HepG2 (cell line): ENCODE results near the gene RIMBP2. TPM values are rescaled to one million over a fixed set of nuclear protein-coding genes. Genes with fewer than 3 reads are reported as not detected.

Source experiments
- ATAC-seq: fragments of 200-7000 bp; cut with Tn5 transposase; 3 replicates; pipeline ENCODE4 v1.9.1; 2020; ENCODE audit warnings: mild to moderate bottlenecking, moderate library complexity
- BruUV-seq: library from RNA; stranded (reverse); fragments of 400-500 nt; replicated peaks from 2 replicates; lab custom pipeline; 2021; lab: Mats Ljungman, UMichigan
- CTCF ChIA-PET: fragments of 300-600 bp; formaldehyde crosslinking; extraction: SDS; loops from one replicate; lab custom pipeline; 2021; ENCODE audit warnings: low total read pairs, inconsistent platforms, low intra/inter-chr PET ratio; lab: Yijun Ruan, JAX
- POLR2A ChIA-PET: fragments of 350-600 bp; sonication (Branson Sonifier 250); formaldehyde crosslinking; loops from one replicate; lab custom pipeline; 2020; ENCODE audit warnings: antibody characterized with exemption, inconsistent platforms; lab: Yijun Ruan, JAX
- DNase-seq: peaks from one replicate; pipeline ENCODE4 v3.0.0-alpha.2; 2015; ENCODE audit warnings: low spot score
- FAIRE-seq: peaks from 3 replicates; lab custom pipeline; 2011; peaks lifted over from hg19 to GRCh38; lab: Jason Lieb, UNC
- H2AFZ ChIP-seq: one replicate; pipeline ENCODE4 v1.6.1; 2011; ENCODE audit warnings: low read length, inconsistent platforms
- H3K27ac ChIP-seq: fragments of 300-600 bp; 3 replicates; pipeline ENCODE4 v1.8.0; 2011; ENCODE audit warnings: mixed run types, mild to moderate bottlenecking, mixed read lengths, low read length, inconsistent platforms; ENCODE audit not compliant: insufficient read depth; ENCODE audit errors: extremely low read length
- H3K27me3 ChIP-seq, 2 experiments: fragments of 200-600 bp in 1 of 2; 2 replicates in 1 of 2; 3 replicates in 1 of 2; pipeline versions ENCODE4 v1.6.0 to v1.8.0; 2011; ENCODE audit warnings: low read length in 2 of 2, mild to moderate bottlenecking in 2 of 2, moderate library complexity in 2 of 2, inconsistent platforms in 1 of 2; ENCODE audit not compliant: insufficient read depth in 2 of 2, control insufficient read depth in 1 of 2
- H3K36me3 ChIP-seq, 2 experiments: fragments of 200-600 bp in 1 of 2; replicated peaks in 1 of 2; 2 replicates in 1 of 2; 3 replicates in 1 of 2; pipeline versions ENCODE4 v1.5.1 to v1.8.0; 2011; ENCODE audit warnings: low read length in 2 of 2, inconsistent platforms in 1 of 2; ENCODE audit not compliant: insufficient read depth in 2 of 2, control insufficient read depth in 1 of 2
- H3K4me1 ChIP-seq: 2 replicates; pipeline ENCODE4 v1.5.1; 2012; ENCODE audit warnings: low read length, inconsistent platforms; ENCODE audit not compliant: insufficient read depth
- H3K4me2 ChIP-seq: 2 replicates; pipeline ENCODE4 v1.6.0; 2011; ENCODE audit warnings: low read depth, low read length, inconsistent platforms
- H3K4me3 ChIP-seq, 3 experiments: fragments of 200-600 bp in 1 of 3; sonication (generic), shearing (Covaris generic) in 1 of 3; replicated peaks in 1 of 3; 2 replicates each; pipeline ENCODE4 v1.5.1; 2011 to 2016; ENCODE audit warnings: low read length in 3 of 3, inconsistent platforms in 2 of 3, low read depth in 2 of 3, mild to moderate bottlenecking in 2 of 3, control low read depth in 1 of 3, mixed read lengths in 1 of 3; ENCODE audit not compliant: insufficient read depth in 1 of 3
- H3K79me2 ChIP-seq: one replicate; pipeline ENCODE4 v1.6.1; 2011; ENCODE audit warnings: low read length, inconsistent platforms; ENCODE audit not compliant: insufficient read depth
- H3K9ac ChIP-seq: 2 replicates; pipeline ENCODE4 v1.6.0; 2011; ENCODE audit warnings: mild to moderate bottlenecking, low read depth, low read length, inconsistent platforms; ENCODE audit not compliant: insufficient read depth
- H3K9me3 ChIP-seq: 2 replicates; pipeline ENCODE4 v1.5.1; 2012; ENCODE audit warnings: mild to moderate bottlenecking, low read length
- H4K20me1 ChIP-seq: 2 replicates; pipeline ENCODE4 v1.6.0; 2011; ENCODE audit warnings: inconsistent platforms, mild to moderate bottlenecking, low read length, moderate library complexity; ENCODE audit not compliant: insufficient read depth
- BRF2 ChIP-seq: sonication (generic); formaldehyde crosslinking; IDR thresholded peaks from 2 replicates; pipeline ENCODE4 v1.8.1; 2022; ENCODE audit warnings: mild to moderate bottlenecking, missing genetic modification reagents
- DPF2 ChIP-seq: sonication (generic); formaldehyde crosslinking; IDR thresholded peaks from 2 replicates; pipeline ENCODE4 v1.4.0; 2020; ENCODE audit warnings: mild to moderate bottlenecking, low read depth, missing genetic modification reagents, borderline replicate concordance
- FOXO1 ChIP-seq: sonication (generic); formaldehyde crosslinking; IDR thresholded peaks from 2 replicates; pipeline ENCODE4 v1.4.0; 2020; ENCODE audit warnings: missing genetic modification reagents
- IRX3 ChIP-seq: sonication (generic); formaldehyde crosslinking; IDR thresholded peaks from 2 replicates; pipeline ENCODE4 v1.8.1; 2023; ENCODE audit warnings: mild to moderate bottlenecking, low read depth, missing genetic modification reagents, borderline replicate concordance
- JUND ChIP-seq: sonication (generic); formaldehyde crosslinking; IDR thresholded peaks from 2 replicates; pipeline ENCODE4 v1.8.0; 2022; ENCODE audit warnings: mild to moderate bottlenecking, missing genetic modification reagents
- NFIB ChIP-seq: sonication (generic); formaldehyde crosslinking; IDR thresholded peaks from 2 replicates; pipeline ENCODE4 v1.9.0; 2021; ENCODE audit warnings: missing genetic modification reagents, mild to moderate bottlenecking, borderline replicate concordance
- NFYB ChIP-seq: sonication (generic); formaldehyde crosslinking; IDR thresholded peaks from 2 replicates; pipeline ENCODE4 v1.4.0; 2020; ENCODE audit warnings: missing genetic modification reagents
- NONO ChIP-seq, 2 experiments: fragments of 450-650 bp in 1 of 2; sonication (generic) in 1 of 2; formaldehyde crosslinking in 1 of 2; IDR thresholded peaks in 1 of 2; conservative IDR thresholded peaks in 1 of 2; 2 replicates each; pipeline versions ENCODE4 v1.6.1 to v1.8.0; 2017 to 2022; ENCODE audit warnings: mild to moderate bottlenecking in 1 of 2, missing genetic modification reagents in 1 of 2, moderate library complexity in 1 of 2
- REXO4 ChIP-seq: sonication (generic); formaldehyde crosslinking; IDR thresholded peaks from 2 replicates; pipeline ENCODE4 v1.8.0; 2022; ENCODE audit warnings: missing genetic modification reagents, mild to moderate bottlenecking, borderline replicate concordance
- SIX4 ChIP-seq: sonication (generic); formaldehyde crosslinking; IDR thresholded peaks from 2 replicates; pipeline ENCODE4 v1.4.0; 2020; ENCODE audit warnings: missing genetic modification reagents
- TRAFD1 ChIP-seq: sonication (generic); formaldehyde crosslinking; IDR thresholded peaks from 2 replicates; pipeline ENCODE4 v1.5.1; 2020; ENCODE audit warnings: missing genetic modification reagents, mild to moderate bottlenecking, borderline replicate concordance
- ZFP36L2 ChIP-seq: sonication (generic); formaldehyde crosslinking; IDR thresholded peaks from 2 replicates; pipeline ENCODE4 v1.4.0; 2020; ENCODE audit warnings: missing genetic modification reagents
- ZNF121 ChIP-seq: sonication (generic); formaldehyde crosslinking; IDR thresholded peaks from 2 replicates; pipeline ENCODE4 v1.5.0; 2020; ENCODE audit warnings: mild to moderate bottlenecking, missing genetic modification reagents
- ZNF512B ChIP-seq: sonication (generic); formaldehyde crosslinking; IDR thresholded peaks from 2 replicates; pipeline ENCODE4 v1.5.1; 2020; ENCODE audit warnings: missing genetic modification reagents, mild to moderate bottlenecking, borderline replicate concordance
- ZNF563 ChIP-seq: sonication (generic); formaldehyde crosslinking; IDR thresholded peaks from 2 replicates; pipeline ENCODE4 v1.8.0; 2022; ENCODE audit warnings: mild to moderate bottlenecking, moderate library complexity, missing genetic modification reagents
- ZNF570 ChIP-seq: sonication (generic); formaldehyde crosslinking; IDR thresholded peaks from 2 replicates; pipeline ENCODE4 v1.4.0; 2020; ENCODE audit warnings: mild to moderate bottlenecking, missing genetic modification reagents, borderline replicate concordance
- ZNF616 ChIP-seq: sonication (generic); formaldehyde crosslinking; IDR thresholded peaks from 2 replicates; pipeline ENCODE4 v1.5.0; 2020; ENCODE audit warnings: low read depth, mild to moderate bottlenecking, missing genetic modification reagents
- WGBS: methylation state at CpG from one replicate; pipeline ENCODE4 v1.1.6; 2017; ENCODE audit warnings: low lambda C conversion rate; 5-methylcytosine and 5-hydroxymethylcytosine counted together
- in situ Hi-C: cut with HindIII; loops from 2 replicates; pipeline ENCODE4 v1.10.0; 2017; ENCODE audit warnings: low pct_unique_long_range_greater_than_20kb; ENCODE audit not compliant: extremely low pct_ligation_motif_present
- intact Hi-C: fragments of 100-400 bp; cut with micrococcal nuclease; formaldehyde crosslinking; loops from one replicate; pipeline ENCODE4 v1.10.0; 2022; ENCODE audit not compliant: unreplicated experiment
- polyA plus RNA-seq, 8 experiments: library from polyadenylated mRNA; depleted of rRNA in 3 of 8; stranded (reverse) in 7 of 8; unstranded in 1 of 8; fragments of >200 nt; fragmentation: Illumina TruSeq in 4 of 8; extraction: Trizol in 4 of 8; gene quantifications; 2 replicates each; pipeline versions ENCODE4 v1.2.1 to v1.2.3, GENCODE V29; 2011 to 2016; ENCODE audit warnings: low read depth in 4 of 8, missing spikeins in 1 of 8, mixed read lengths in 1 of 8; ENCODE audit not compliant: insufficient read depth in 1 of 8
- total RNA-seq, 5 experiments: library from RNA; depleted of rRNA; stranded (reverse); fragments of >200 nt; fragmentation: Illumina TruSeq; extraction: Trizol; gene quantifications; 2 replicates each; pipeline ENCODE4 v1.2.3, GENCODE V29; 2016; ENCODE audit warnings: low read depth in 1 of 5

Gene RIMBP2
- total and polyA plus RNA-seq, 2 of the 13 experiments (the other 11 are each of a cell fraction or from before 2014, with no cell fraction given) = 0.03 TPM; not detected in 1

GRCh38 chr12:130705178-130705822 is 10.8 kb downstream of the RIMBP2 start (continued):
- TF ChIP-seq NFIB (CRISPR knock-in tag) = no peak
- no peak for TF ChIP-seq ZNF512B (CRISPR knock-in tag)
- TF ChIP-seq ZNF563 = no peak
- TF ChIP-seq JUND (CRISPR knock-in tag) = no peak
- TF ChIP-seq SIX4 (CRISPR knock-in tag) = no peak
- TF ChIP-seq IRX3 = no peak
- TF ChIP-seq ZNF121 (CRISPR knock-in tag) = no peak
- TF ChIP-seq NFYB (CRISPR knock-in tag) = no peak
- no peak for TF ChIP-seq NONO (IDR thresholded peaks at IDR 0.05)
- no peak for TF ChIP-seq NONO (CRISPR knock-in tag; conservative IDR thresholded peaks at IDR 0.05)

GRCh38 chr12:130704606-130705005 is 11.5 kb downstream of the RIMBP2 start:
- ATAC-seq (no peak), FAIRE-seq (no peak), DNase-seq (no peak)
- peaks cover 4 to 60% of the 10 kb centered on the region in 2 experiments for H3K27me3 ChIP-seq
- BruUV-seq = no TSS peak
- H3K9me3 ChIP-seq = no peaks in the 10 kb centered on the region
- in situ Hi-C loops (no loop called here), intact Hi-C loops (no loop called here)
- no peak overlapping the region for H2AFZ ChIP-seq
- no peak overlapping the region for H3K4me3 ChIP-seq
- 17% methylated on average over 13 of the region's 13 CpGs for WGBS
- H3K36me3 ChIP-seq = no peaks in the 10 kb centered on the region
- H3K79me2 ChIP-seq = no peaks in the 10 kb centered on the region
- ChIA-PET POLR2A (no interaction called here), CTCF (no interaction called here)
- no peak overlapping the region for H3K4me2 ChIP-seq
- no peak overlapping the region for H3K9ac ChIP-seq
- no peaks in the 10 kb centered on the region for H4K20me1 ChIP-seq
- no peaks in the 10 kb centered on the region for H3K4me1 ChIP-seq
- no peak overlapping the region for H3K27ac ChIP-seq
- TF ChIP-seq ZNF570 (CRISPR knock-in tag) (no peak), BRF2 (CRISPR knock-in tag) (no peak), DPF2 (CRISPR knock-in tag) (no peak), TRAFD1 (no peak), ZFP36L2 (CRISPR knock-in tag) (no peak), FOXO1 (no peak), REXO4 (CRISPR knock-in tag) (no peak), ZNF616 (no peak)
